Measurements from ENCODE around the gene PHF19. TPM values are rescaled to one million over a fixed set of nuclear protein-coding genes. Genes with fewer than 3 reads are reported as not detected.

Gene PHF19
- total RNA-seq, 1 experiment from 2014 or later, result 77.5 TPM

GRCh38 chr9:120913647-120914264 is 36.8 kb upstream of the PHF19 start:
- no peak for DNase-seq (ENCODE audit: low read depth)

- no peak for DNase-seq (ENCODE audit: low read depth)
Observed at GRCh38 chr9:120912958-120913646, 36.1 kb upstream of the PHF19 start.

GRCh38 chr9:120911295-120911837 is 34.4 kb upstream of the PHF19 start:
- DNase-seq (ENCODE audit: low read depth), result no peak

- no peak for DNase-seq (ENCODE audit: low read depth)
Observed at GRCh38 chr9:120910643-120911042, 33.7 kb upstream of the PHF19 start.

- DNase-seq (ENCODE audit: low read depth), result peak; percentile 51
Observed at GRCh38 chr9:120909904-120910303, 32.9 kb upstream of the PHF19 start.

GRCh38 chr9:120905315-120906164 is 28.6 kb upstream of the PHF19 start:
- DNase-seq (ENCODE audit: low read depth), result no peak

- DNase-seq (ENCODE audit: low read depth), result no peak
Observed at GRCh38 chr9:120904978-120905301, 28.0 kb upstream of the PHF19 start.

- DNase-seq (ENCODE audit: low read depth), result no peak
Observed at GRCh38 chr9:120904061-120904977, 27.3 kb upstream of the PHF19 start.

GRCh38 chr9:120902569-120903535 is 25.9 kb upstream of the PHF19 start:
- no peak for DNase-seq (ENCODE audit: low read depth)

- DNase-seq (ENCODE audit: low read depth), result no peak
Observed at GRCh38 chr9:120901755-120902568, 25.0 kb upstream of the PHF19 start.

- no peak for DNase-seq (ENCODE audit: low read depth)
Observed at GRCh38 chr9:120900824-120901223, 23.8 kb upstream of the PHF19 start.

GRCh38 chr9:120899490-120900068 is 22.6 kb upstream of the PHF19 start:
- DNase-seq (ENCODE audit: low read depth), result no peak

GRCh38 chr9:120898396-120898795 is 21.4 kb upstream of the PHF19 start:
- DNase-seq (ENCODE audit: low read depth), result no peak

- no peak for DNase-seq (ENCODE audit: low read depth)
Observed at GRCh38 chr9:120895951-120896350, 19.0 kb upstream of the PHF19 start.

- no peak for DNase-seq (ENCODE audit: low read depth)
Observed at GRCh38 chr9:120894321-120895148, 17.5 kb upstream of the PHF19 start.

GRCh38 chr9:120893611-120894307 is 16.8 kb upstream of the PHF19 start:
- DNase-seq (ENCODE audit: low read depth), result no peak
